ENCODE data around the gene ZSCAN5B.
"Not testable (repeated sequence)": the region's sequence is repeated elsewhere in the genome, so short reads cannot be mapped to it uniquely, and the experiment has no call there.

Gene ZSCAN5B

GRCh38 chr19:56176881-56177280 is 20.7 kb downstream of the ZSCAN5B start:
- no peak for DNase-seq (ENCODE audit: low read depth in 1 of 2, low spot score in 1 of 2)

GRCh38 chr19:56176310-56176709 is 21.3 kb downstream of the ZSCAN5B start:
- DNase-seq (ENCODE audit: low read depth in 1 of 2, low spot score in 1 of 2): not testable (repeated sequence)

- DNase-seq (ENCODE audit: low read depth in 1 of 2, low spot score in 1 of 2): not testable (repeated sequence)
Measured at GRCh38 chr19:56175861-56176307, 21.7 kb downstream of the ZSCAN5B start, which contains the start of gene GALP. GALP (plus strand) TSS chr19:56176008; CDS start chr19:56177109, 1,101 bp downstream.

GRCh38 chr19:56174550-56174949 is 23.0 kb downstream of the ZSCAN5B start:
- DNase-seq (ENCODE audit: low read depth in 1 of 2, low spot score in 1 of 2): no peak

GRCh38 chr19:56174086-56174485 is 23.5 kb downstream of the ZSCAN5B start:
- DNase-seq (ENCODE audit: low read depth in 1 of 2, low spot score in 1 of 2): no peak

- DNase-seq (ENCODE audit: low read depth in 1 of 2, low spot score in 1 of 2): no peak
Measured at GRCh38 chr19:56170261-56170660, 27.3 kb downstream of the ZSCAN5B start.

- no peak for DNase-seq (ENCODE audit: low read depth in 1 of 2, low spot score in 1 of 2)
Measured at GRCh38 chr19:56167064-56167578, 30.5 kb downstream of the ZSCAN5B start.

- no peak for DNase-seq (ENCODE audit: low read depth in 1 of 2, low spot score in 1 of 2)
Measured at GRCh38 chr19:56163097-56163496, 34.5 kb downstream of the ZSCAN5B start.

GRCh38 chr19:56162258-56162657 is 35.3 kb downstream of the ZSCAN5B start:
- no peak for DNase-seq (ENCODE audit: low read depth in 1 of 2, low spot score in 1 of 2)

GRCh38 chr19:56161534-56161933 is 36.0 kb downstream of the ZSCAN5B start:
- DNase-seq (ENCODE audit: low read depth in 1 of 2, low spot score in 1 of 2): no peak

- DNase-seq (ENCODE audit: low read depth in 1 of 2, low spot score in 1 of 2): no peak
Measured at GRCh38 chr19:56159622-56160271, 37.8 kb downstream of the ZSCAN5B start.

GRCh38 chr19:56159009-56159559 is 38.5 kb downstream of the ZSCAN5B start:
- no peak for DNase-seq (ENCODE audit: low read depth in 1 of 2, low spot score in 1 of 2)

GRCh38 chr19:56158170-56158757 is 39.3 kb downstream of the ZSCAN5B start:
- DNase-seq (ENCODE audit: low read depth in 1 of 2, low spot score in 1 of 2): no peak

- no peak for DNase-seq (ENCODE audit: low read depth in 1 of 2, low spot score in 1 of 2)
Measured at GRCh38 chr19:56156768-56157167, 40.8 kb downstream of the ZSCAN5B start.

- DNase-seq (ENCODE audit: low read depth in 1 of 2, low spot score in 1 of 2): no peak
Measured at GRCh38 chr19:56155124-56155687, 42.4 kb downstream of the ZSCAN5B start.

- no peak for DNase-seq (ENCODE audit: low read depth in 1 of 2, low spot score in 1 of 2)
Measured at GRCh38 chr19:56153507-56153906, 44.1 kb downstream of the ZSCAN5B start.

GRCh38 chr19:56152644-56153043 is 44.9 kb downstream of the ZSCAN5B start:
- no peak for DNase-seq (ENCODE audit: low read depth in 1 of 2, low spot score in 1 of 2)

GRCh38 chr19:56150358-56150757 is 47.2 kb downstream of the ZSCAN5B start:
- no peak for DNase-seq (ENCODE audit: low read depth in 1 of 2, low spot score in 1 of 2)

- no peak for DNase-seq (ENCODE audit: low read depth in 1 of 2, low spot score in 1 of 2)
Measured at GRCh38 chr19:56149656-56150038, 47.9 kb downstream of the ZSCAN5B start.

- not testable (repeated sequence) for DNase-seq (ENCODE audit: low read depth in 1 of 2, low spot score in 1 of 2)
Measured at GRCh38 chr19:56148955-56149655, 48.5 kb downstream of the ZSCAN5B start.

GRCh38 chr19:56148096-56148495 is 49.5 kb downstream of the ZSCAN5B start:
- DNase-seq (ENCODE audit: low read depth in 1 of 2, low spot score in 1 of 2): no peak

Data from activated CD4-positive, alpha-beta T cell treated with anti-CD3 and anti-CD28 coated beads, Interleukin-2, amount 50 U/mL, for 24 hours (primary cell).